ENCODE data around the gene SLC1A7. TPM values are rescaled to one million over a fixed set of nuclear protein-coding genes. Genes with fewer than 3 reads are reported as not detected.

SLC1A7 gene
- total and polyA plus RNA-seq, 2 of the 13 experiments (the other 11 are each of a cell fraction or from before 2014, with no cell fraction given): 0.04 to 2.0 TPM

- POLR2A ChIA-PET: no interaction called here
- no peaks in the 10 kb centered on the region for H4K20me1 ChIP-seq (ENCODE audit: insufficient read depth, low read length)
- BruUV-seq (replicated peaks): no TSS peak
- TF ChIP-seq ZBTB49 (CRISPR knock-in tag; IDR thresholded peaks at IDR 0.05; ENCODE audit: borderline replicate concordance) (no peak), ZNF570 (CRISPR knock-in tag; IDR thresholded peaks at IDR 0.05; ENCODE audit: borderline replicate concordance) (no peak), GPBP1L1 (CRISPR knock-in tag; IDR thresholded peaks at IDR 0.05) (no peak), ZBTB10 (CRISPR knock-in tag; IDR thresholded peaks at IDR 0.05; ENCODE audit: borderline replicate concordance) (no peak), RFX3 (CRISPR knock-in tag; IDR thresholded peaks at IDR 0.05) (no peak), HNRNPUL1 (IDR thresholded peaks at IDR 0.05; ENCODE audit: low read depth, low read length) (no peak), ATRX (CRISPR knock-in tag; IDR thresholded peaks at IDR 0.05; ENCODE audit: borderline replicate concordance) (no peak), ZHX1 (CRISPR knock-in tag; IDR thresholded peaks at IDR 0.05; ENCODE audit: low read depth) (no peak), DBP (CRISPR knock-in tag; IDR thresholded peaks at IDR 0.05; ENCODE audit: not compliant biosample characterization) (no peak), ATF6 (CRISPR knock-in tag; conservative IDR thresholded peaks at IDR 0.05) (no peak), ZBTB8A (CRISPR knock-in tag; IDR thresholded peaks at IDR 0.05; ENCODE audit: borderline replicate concordance, low read depth) (no peak)
These were observed 45.0 kb upstream of the SLC1A7 start for GRCh38 chr1:53187401-53187800.

More at GRCh38 chr1:53187401-53187800, 45.0 kb upstream of the SLC1A7 start:
- Histone ChIP-seq H3K9me3 (ENCODE audit: low read length) (no peaks in the 10 kb centered on the region), H2AFZ (ENCODE audit: low read length) (no peak overlapping the region), H3K79me2 (ENCODE audit: insufficient read depth, low read length) (no peaks in the 10 kb centered on the region), H3K36me3 (replicated peaks in 1 of 2; ENCODE audit: control insufficient read depth in 1 of 2, insufficient read depth in 2 of 2, low read length in 2 of 2) (no peaks in the 10 kb centered on the region), H3K4me3 (replicated peaks in 1 of 3; ENCODE audit: insufficient read depth in 1 of 3, low read depth in 2 of 3, low read length in 3 of 3) (no peak overlapping the region), H3K4me2 (ENCODE audit: low read depth, low read length) (no peak overlapping the region), H3K9ac (ENCODE audit: insufficient read depth, low read depth, low read length) (no peak overlapping the region), H3K27me3 (ENCODE audit: control insufficient read depth in 1 of 2, insufficient read depth in 2 of 2, low read length in 2 of 2) (no peaks in the 10 kb centered on the region), H3K27ac (ENCODE audit: extremely low read length, insufficient read depth, low read length) (no peak overlapping the region), H3K4me1 (ENCODE audit: insufficient read depth, low read length) (peaks cover 73% of the 10 kb centered on the region)
- 81% methylated on average over 1 of the region's 1 CpG for WGBS (ENCODE audit: low lambda C conversion rate)
- ATAC-seq (no peak), DNase-seq (ENCODE audit: low spot score) (no peak), FAIRE-seq (no peak)
- CTCF ChIA-PET (ENCODE audit: low intra/inter-chr PET ratio, low total read pairs): no interaction called here
- in situ Hi-C loops (cut with HindIII; ENCODE audit: extremely low pct_ligation_motif_present, low pct_unique_long_range_greater_than_20kb) (loop anchor here (10.0 kb wide), 1 partner anchor 483 kb away; no protein-coding TSS in a partner anchor), intact Hi-C loops (cut with micrococcal nuclease; ENCODE audit: unreplicated experiment) (loop anchor here (10.0 kb wide), 1 partner anchor 103 kb away; no protein-coding TSS in a partner anchor)

Data from HepG2 (cell line).